ENCODE data around the gene NAMPT.
"Not testable (repeated sequence)": the region's sequence is repeated elsewhere in the genome, so short reads cannot be mapped to it uniquely, and the experiment has no call there.

The NAMPT gene

DNA sequence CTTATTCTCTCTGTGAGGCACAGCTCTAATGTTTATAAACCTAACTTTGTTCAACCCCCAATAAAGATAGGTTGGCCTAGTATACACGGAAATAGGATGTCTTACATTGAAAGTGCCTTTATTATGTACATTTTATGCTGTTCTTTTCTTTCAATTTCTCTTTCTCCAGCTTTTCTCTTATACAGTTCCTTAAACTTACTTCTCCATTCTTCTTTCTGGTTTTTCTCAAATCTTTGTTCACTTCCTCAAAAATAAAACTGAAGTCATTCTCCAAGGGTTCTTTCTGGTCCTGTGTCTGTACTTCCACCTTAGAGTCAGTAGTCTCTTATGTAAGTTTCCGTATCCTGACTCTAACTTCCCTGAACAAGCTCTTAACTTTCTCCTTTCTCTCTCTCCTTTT lies 29.2 kb upstream of the NAMPT start:
- Histone ChIP-seq H3K27me3 (ENCODE audit: low read depth) (no peaks in the 10 kb centered on the region), H3K4me1 (no peaks in the 10 kb centered on the region), H3K4me3 (no peak overlapping the region), H3K36me3 (replicated peaks) (no peaks in the 10 kb centered on the region), H3K9me3 (no peaks in the 10 kb centered on the region)
- in situ Hi-C loops (cut with MboI; ENCODE audit: low sequenced_read_pairs): no loop called here
- DNase-seq (ENCODE audit: low spot score in 2 of 2): no peak

DNA sequence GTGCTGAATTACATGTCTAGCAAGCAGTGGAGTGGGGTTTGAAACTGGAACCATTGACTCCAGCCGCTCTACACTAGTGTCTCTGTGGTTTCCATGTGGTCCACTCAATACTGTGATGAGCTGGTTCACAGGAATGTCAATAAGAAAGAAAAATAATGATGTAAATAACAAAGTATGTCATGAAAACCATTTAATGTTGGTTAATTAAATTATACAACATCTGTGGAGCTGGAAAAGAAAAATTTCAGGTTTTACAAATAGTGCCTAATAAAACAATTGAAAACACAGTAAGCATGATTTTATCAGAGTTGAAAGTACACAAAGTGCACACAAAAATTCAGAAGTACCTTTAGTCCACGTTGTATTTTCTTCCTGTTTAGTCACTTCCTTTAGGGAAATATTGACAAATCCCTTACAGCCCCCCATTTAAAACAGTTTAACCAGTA lies 28.7 kb upstream of the NAMPT start:
- H3K4me1 ChIP-seq: no peaks in the 10 kb centered on the region
- DNase-seq (ENCODE audit: low spot score in 2 of 2): no peak

DNA sequence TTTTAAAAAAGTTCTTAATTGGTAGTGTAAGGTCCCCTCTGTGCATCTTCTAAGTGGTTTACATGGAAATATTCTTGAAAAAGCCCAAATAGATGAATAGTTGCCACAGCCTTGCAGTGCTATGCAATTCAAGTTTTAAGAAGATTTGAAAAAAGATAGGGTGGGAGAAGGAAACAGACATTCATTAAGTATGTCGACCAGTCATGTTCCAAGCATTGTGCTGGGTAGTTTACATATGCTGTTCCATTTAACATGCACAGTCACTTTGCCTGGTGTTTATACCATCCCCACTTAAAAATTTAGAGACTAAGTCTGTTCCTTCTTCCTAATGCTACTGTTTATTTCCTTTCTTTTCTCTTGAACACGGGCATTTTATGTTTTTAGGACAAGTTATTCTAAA lies 28.1 kb upstream of the NAMPT start:
- Histone ChIP-seq H3K9me3 (no peaks in the 10 kb centered on the region), H3K4me3 (no peak overlapping the region), H3K27me3 (ENCODE audit: low read depth) (no peaks in the 10 kb centered on the region), H3K36me3 (replicated peaks) (no peaks in the 10 kb centered on the region), H3K4me1 (no peaks in the 10 kb centered on the region)
- in situ Hi-C loops (cut with MboI; ENCODE audit: low sequenced_read_pairs): no loop called here
- DNase-seq (ENCODE audit: low spot score in 2 of 2): no peak

More for the DNA sequence above, 28.7 kb upstream of the NAMPT start:
- in situ Hi-C loops (cut with MboI; ENCODE audit: low sequenced_read_pairs): no loop called here
- H3K4me3 ChIP-seq: no peak overlapping the region
- no peaks in the 10 kb centered on the region for H3K36me3 ChIP-seq (replicated peaks)
- no peaks in the 10 kb centered on the region for H3K9me3 ChIP-seq
- no peaks in the 10 kb centered on the region for H3K27me3 ChIP-seq (ENCODE audit: low read depth)

DNA sequence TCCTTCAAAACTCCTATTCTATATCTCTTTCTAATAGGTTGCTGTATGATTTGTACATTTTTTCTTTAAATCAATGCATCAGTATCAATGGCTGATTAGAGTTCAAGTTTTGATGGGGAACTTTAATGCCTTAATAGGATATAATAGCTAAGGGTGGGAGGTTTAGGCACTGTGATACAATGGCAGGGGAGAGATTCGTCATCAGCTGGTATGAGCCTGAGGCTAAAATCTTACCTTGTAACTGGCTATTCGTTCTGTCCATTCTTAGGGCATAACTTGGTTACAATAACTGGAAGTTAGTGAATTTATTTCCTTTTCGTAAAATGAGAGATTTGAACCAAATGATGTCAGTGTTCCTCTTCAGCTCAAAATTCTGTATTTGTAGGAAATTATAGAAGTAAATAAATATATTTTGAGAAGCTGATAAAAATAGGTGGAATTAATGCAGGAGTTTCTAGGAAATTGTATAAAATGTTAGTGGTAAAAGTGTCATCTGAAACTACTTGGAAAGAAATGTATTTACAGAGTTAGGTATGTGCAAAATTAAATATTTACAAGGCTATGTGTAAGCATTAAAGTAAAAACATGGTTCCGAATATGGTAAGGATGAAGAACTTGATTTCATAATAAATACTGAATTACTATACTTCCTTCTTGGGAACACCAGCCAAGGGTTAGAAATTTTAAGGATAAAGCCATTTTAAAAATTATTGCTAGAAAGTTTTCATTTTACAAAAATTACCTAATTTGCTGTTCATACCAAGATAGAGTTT lies 27.5 kb upstream of the NAMPT start:
- Histone ChIP-seq H3K4me1 (no peaks in the 10 kb centered on the region), H3K9me3 (no peaks in the 10 kb centered on the region), H3K36me3 (replicated peaks) (no peaks in the 10 kb centered on the region), H3K27me3 (ENCODE audit: low read depth) (no peaks in the 10 kb centered on the region), H3K4me3 (no peak overlapping the region)
- in situ Hi-C loops (cut with MboI; ENCODE audit: low sequenced_read_pairs): no loop called here
- no peak for DNase-seq (ENCODE audit: low spot score in 2 of 2)

DNA sequence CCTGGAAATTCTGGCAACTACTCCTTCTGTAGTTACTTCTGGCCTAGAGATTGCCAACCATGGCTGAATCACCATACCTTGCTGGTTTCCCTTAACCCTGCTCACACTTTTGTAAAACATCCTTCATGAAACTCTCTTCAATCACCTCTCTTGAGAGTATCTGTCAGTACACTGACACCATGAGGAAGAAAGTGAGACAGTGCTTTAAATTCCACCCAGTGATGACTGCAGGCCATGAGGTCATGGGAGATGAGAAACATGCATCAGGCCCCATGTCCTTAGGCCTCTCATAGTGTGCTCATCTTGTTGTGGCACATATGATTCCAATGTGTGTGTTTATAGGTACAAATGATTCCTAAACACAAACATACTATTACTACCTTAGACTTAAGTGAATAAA lies 24.6 kb upstream of the NAMPT start:
- in situ Hi-C loops (cut with MboI; ENCODE audit: low sequenced_read_pairs): no loop called here
- Histone ChIP-seq H3K9me3 (no peaks in the 10 kb centered on the region), H3K4me3 (no peak overlapping the region), H3K36me3 (replicated peaks) (no peaks in the 10 kb centered on the region), H3K27me3 (ENCODE audit: low read depth) (no peaks in the 10 kb centered on the region), H3K4me1 (no peaks in the 10 kb centered on the region)
- no peak for DNase-seq (ENCODE audit: low spot score in 2 of 2)

DNA sequence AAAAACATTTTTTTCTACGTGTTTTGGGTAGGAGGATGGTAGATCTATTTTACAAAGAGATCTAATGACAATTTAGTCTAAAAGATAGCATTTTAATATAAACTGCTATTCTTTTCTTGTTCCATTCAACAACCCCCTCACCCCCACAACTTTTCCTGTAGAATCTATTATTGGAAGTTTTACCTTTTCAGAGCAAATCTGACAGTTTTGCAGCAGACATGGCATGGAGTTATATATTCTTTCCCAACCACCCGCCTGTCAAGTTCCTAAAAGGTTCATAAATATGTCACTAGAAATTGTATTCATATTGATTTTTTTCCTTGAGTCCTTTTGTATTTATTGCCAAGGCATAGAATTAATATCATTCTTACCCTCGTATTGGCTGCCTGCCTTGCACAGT lies 21.5 kb upstream of the NAMPT start:
- DNase-seq (ENCODE audit: low spot score in 2 of 2): no peak
- H3K4me1 ChIP-seq: no peaks in the 10 kb centered on the region
- H3K36me3 ChIP-seq (replicated peaks): no peaks in the 10 kb centered on the region
- H3K9me3 ChIP-seq: no peaks in the 10 kb centered on the region
- no peaks in the 10 kb centered on the region for H3K27me3 ChIP-seq (ENCODE audit: low read depth)
- in situ Hi-C loops (cut with MboI; ENCODE audit: low sequenced_read_pairs): no loop called here
- H3K4me3 ChIP-seq: no peak overlapping the region

DNA sequence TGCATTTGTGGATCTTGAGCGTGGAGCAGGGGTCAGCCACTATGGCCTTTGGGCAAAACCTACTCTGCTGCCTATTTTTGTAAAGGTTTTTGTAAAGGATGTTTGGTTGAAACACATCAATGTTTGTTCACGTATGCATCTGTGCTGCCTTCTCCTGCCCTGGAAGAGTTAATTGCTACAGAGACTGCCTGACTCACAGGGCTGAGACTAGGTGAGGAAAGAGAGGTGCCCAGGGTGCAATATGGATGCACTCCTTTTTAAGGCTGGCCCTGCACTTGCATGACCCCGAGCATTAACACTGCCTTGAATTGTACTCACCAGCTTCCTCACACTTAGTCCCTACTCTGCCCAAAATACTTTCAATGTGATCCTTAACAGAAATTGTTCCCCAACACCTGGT lies 20.9 kb upstream of the NAMPT start:
- Histone ChIP-seq H3K36me3 (replicated peaks) (no peaks in the 10 kb centered on the region), H3K27me3 (ENCODE audit: low read depth) (no peaks in the 10 kb centered on the region), H3K4me1 (no peaks in the 10 kb centered on the region), H3K4me3 (no peak overlapping the region), H3K9me3 (no peaks in the 10 kb centered on the region)
- DNase-seq (ENCODE audit: low spot score in 2 of 2): no peak
- in situ Hi-C loops (cut with MboI; ENCODE audit: low sequenced_read_pairs): no loop called here

DNA sequence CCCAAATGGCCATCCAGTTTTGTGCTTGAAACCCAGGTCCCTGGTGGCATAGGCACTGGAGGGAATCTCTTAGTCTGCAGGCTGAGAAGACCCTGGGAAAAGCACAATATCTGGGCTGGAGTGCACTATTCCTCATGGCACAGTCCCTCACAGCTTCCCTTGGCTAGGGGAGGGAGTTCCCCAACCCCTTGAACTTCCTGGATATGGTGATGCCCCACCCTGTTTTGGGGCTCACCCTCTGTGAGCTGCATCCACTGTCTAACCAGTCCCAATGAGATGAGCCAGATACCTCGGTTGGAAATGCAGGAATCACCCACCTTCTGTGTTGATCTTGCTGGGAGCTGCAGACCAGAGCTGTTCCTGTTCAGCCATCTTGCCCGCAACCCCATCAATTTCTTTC lies 19.8 kb upstream of the NAMPT start:
- in situ Hi-C loops (cut with MboI; ENCODE audit: low sequenced_read_pairs): no loop called here
- H3K4me3 ChIP-seq: no peak overlapping the region
- DNase-seq (ENCODE audit: low spot score in 2 of 2): no peak
- no peaks in the 10 kb centered on the region for H3K9me3 ChIP-seq
- H3K36me3 ChIP-seq (replicated peaks): no peaks in the 10 kb centered on the region
- no peaks in the 10 kb centered on the region for H3K27me3 ChIP-seq (ENCODE audit: low read depth)
- H3K4me1 ChIP-seq: no peaks in the 10 kb centered on the region

DNA sequence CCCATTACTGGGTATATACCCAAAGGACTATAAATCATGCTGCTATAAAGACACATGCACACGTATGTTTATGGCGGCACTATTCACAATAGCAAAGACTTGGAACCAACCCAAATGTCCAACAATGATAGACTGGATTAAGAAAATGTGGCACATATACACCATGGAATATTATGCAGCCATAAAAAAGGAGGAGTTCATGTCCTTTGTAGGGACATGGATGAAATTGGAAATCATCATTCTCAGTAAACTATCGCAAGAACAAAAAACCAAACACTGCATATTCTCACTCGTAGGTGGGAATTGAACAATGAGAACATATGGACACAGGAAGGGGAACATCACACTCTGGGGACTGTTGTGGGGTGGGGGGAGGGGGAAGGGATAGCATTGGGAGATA lies 13.8 kb upstream of the NAMPT start:
- in situ Hi-C loops (cut with MboI; ENCODE audit: low sequenced_read_pairs); H3K4me1 ChIP-seq; H3K9me3 ChIP-seq; H3K4me3 ChIP-seq; H3K27me3 ChIP-seq (ENCODE audit: low read depth); H3K36me3 ChIP-seq (replicated peaks); DNase-seq (ENCODE audit: low spot score in 2 of 2): not testable (repeated sequence)

DNA sequence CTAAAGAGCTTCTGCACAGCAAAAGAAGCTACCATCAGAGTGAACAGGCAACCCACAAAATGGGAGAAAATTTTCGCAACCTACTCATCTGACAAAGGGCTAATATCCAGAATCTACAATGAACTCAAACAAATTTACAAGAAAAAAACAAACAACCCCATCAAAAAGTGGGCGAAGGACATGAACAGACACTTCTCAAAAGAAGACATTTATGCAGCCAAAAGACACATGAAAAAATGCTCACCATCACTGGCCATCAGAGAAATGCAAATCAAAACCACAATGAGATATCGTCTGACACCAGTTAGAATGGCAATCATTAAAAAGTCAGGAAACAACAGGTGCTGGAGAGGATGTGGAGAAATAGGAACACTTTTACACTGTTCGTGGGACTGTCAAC lies 13.4 kb upstream of the NAMPT start:
- H3K4me3 ChIP-seq: not testable (repeated sequence)

DNA sequence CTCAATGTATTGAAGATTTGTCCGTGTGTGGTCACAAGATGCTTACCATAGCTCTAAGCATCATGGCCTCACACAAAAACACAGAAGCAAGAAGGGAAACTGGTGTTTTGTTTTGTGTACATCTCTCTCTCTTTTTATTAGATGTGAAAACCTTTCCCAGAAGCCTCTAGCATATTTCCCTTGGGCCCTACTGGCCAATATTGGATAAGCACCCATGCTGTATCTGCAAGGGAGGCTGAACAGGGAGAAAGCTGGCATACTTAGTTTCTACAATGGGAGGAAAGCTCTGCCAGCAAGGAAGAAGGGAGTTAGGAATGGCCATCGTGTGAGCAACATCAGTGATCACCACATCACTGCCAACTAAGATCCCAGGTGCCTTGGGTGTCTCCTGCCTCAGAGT lies 9.6 kb upstream of the NAMPT start:
- H3K4me1 ChIP-seq: no peaks in the 10 kb centered on the region
- H3K27me3 ChIP-seq (ENCODE audit: low read depth): peaks cover 7% of the 10 kb centered on the region; the same call in 1 of the 2 replicates
- H3K36me3 ChIP-seq (replicated peaks): no peaks in the 10 kb centered on the region
- no peak for DNase-seq (ENCODE audit: low spot score in 2 of 2)
- no peaks in the 10 kb centered on the region for H3K9me3 ChIP-seq
- in situ Hi-C loops (cut with MboI; ENCODE audit: low sequenced_read_pairs): no loop called here
- H3K4me3 ChIP-seq: no peak overlapping the region

More for the DNA sequence above, 13.4 kb upstream of the NAMPT start:
- H3K36me3 ChIP-seq (replicated peaks); H3K27me3 ChIP-seq (ENCODE audit: low read depth); H3K4me1 ChIP-seq; in situ Hi-C loops (cut with MboI; ENCODE audit: low sequenced_read_pairs); DNase-seq (ENCODE audit: low spot score in 2 of 2); H3K9me3 ChIP-seq: not testable (repeated sequence)

DNA sequence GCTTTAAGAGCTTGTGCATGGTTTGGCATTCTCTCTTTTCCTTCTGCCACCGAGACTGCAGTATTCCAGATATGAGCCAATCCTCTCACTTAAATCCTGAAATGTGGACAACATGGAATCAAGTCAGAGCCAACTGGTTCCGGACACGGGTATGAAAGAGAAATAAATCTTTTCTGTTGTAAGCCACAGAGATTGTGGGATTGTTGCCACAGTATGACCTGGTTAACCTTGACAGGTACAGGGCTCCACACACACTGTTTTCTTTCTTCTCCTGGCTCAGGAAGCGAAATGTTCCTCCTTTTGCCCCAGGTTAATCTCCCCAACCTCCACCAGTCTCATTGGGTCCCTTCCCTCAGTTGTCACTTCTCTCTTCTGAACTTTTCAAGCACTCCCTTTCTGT lies 6.5 kb upstream of the NAMPT start:
- Histone ChIP-seq H3K36me3 (replicated peaks) (no peaks in the 10 kb centered on the region), H3K4me3 (no peak overlapping the region), H3K4me1 (no peaks in the 10 kb centered on the region), H3K9me3 (no peaks in the 10 kb centered on the region), H3K27me3 (ENCODE audit: low read depth) (peaks cover 7% of the 10 kb centered on the region; the same call in 1 of the 2 replicates)
- in situ Hi-C loops (cut with MboI; ENCODE audit: low sequenced_read_pairs): no loop called here
- DNase-seq (ENCODE audit: low spot score in 2 of 2): no peak

DNA sequence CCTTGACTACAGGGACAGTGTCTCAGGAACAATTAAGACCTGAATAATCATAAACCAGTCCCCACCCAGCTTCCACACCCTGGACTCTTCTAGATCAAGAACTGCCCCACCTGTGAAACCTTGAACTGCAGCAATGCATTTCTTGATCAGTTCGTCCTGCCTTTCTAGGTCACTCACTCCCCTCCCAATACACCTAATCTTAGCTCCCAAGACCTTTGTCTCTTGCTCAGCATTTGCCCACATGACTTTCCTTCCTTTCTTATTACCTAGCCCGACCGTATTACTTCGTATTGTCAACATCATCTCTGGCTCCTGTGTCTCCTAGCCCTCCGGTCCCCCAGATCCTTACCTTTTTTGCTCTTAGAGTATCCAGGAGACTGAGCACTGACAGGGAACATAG lies 5.5 kb upstream of the NAMPT start:
- Histone ChIP-seq H3K4me1 (peaks cover 4% of the 10 kb centered on the region; the same call in 1 of the 2 replicates), H3K9me3 (no peaks in the 10 kb centered on the region), H3K27me3 (ENCODE audit: low read depth) (peaks cover 7% of the 10 kb centered on the region; the same call in 1 of the 2 replicates), H3K4me3 (no peak overlapping the region), H3K36me3 (replicated peaks) (no peaks in the 10 kb centered on the region)
- DNase-seq (ENCODE audit: low spot score in 2 of 2): no peak
- in situ Hi-C loops (cut with MboI; ENCODE audit: low sequenced_read_pairs): no loop called here

DNA sequence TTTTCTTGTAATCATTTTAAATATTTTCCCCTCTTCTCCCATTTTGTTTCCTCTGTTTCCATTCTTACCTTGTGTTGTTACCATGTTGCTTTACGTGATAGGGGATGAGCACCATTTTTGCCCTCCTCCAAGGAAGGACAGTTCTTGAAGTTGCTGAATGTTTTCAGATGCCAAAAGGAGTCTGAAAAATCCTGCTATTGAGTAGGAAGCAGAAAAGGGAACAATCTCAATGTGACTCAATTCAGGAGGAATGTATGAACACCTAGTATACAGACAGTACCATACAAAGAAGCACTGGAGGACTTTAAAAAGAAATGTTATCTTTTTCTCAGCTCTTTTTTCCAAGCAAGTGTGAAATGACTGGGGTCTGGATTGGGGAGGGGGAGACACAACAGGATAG lies 5.1 kb upstream of the NAMPT start:
- no peaks in the 10 kb centered on the region for H3K36me3 ChIP-seq (replicated peaks)
- peaks cover 4% of the 10 kb centered on the region; the same call in 1 of the 2 replicates for H3K4me1 ChIP-seq
- in situ Hi-C loops (cut with MboI; ENCODE audit: low sequenced_read_pairs): no loop called here
- H3K9me3 ChIP-seq: no peaks in the 10 kb centered on the region
- no peak for DNase-seq (ENCODE audit: low spot score in 2 of 2)
- H3K4me3 ChIP-seq: no peak overlapping the region
- peaks cover 7% of the 10 kb centered on the region; the same call in 1 of the 2 replicates for H3K27me3 ChIP-seq (ENCODE audit: low read depth)

DNA sequence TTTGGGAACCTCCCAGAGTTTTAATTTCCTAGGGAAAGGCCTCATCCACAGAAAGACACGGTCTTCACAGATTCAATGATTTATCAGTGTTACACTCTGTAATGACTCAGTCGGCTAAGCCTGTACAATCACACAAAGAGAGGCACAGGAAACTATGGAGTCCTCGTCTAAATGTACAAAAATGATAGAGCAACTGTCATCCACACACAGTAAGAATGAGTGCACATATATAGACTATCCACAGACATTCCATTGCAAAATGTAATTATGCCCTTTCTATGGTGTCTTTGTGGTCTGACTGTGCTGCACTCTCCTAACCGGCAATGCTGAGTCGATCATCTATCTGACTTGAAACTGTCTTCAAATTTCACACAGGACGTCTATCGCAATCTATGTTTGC lies 3.5 kb upstream of the NAMPT start:
- Histone ChIP-seq H3K36me3 (replicated peaks) (no peaks in the 10 kb centered on the region), H3K9me3 (no peaks in the 10 kb centered on the region), H3K4me1 (peaks cover 4% of the 10 kb centered on the region; the same call in 1 of the 2 replicates), H3K27me3 (ENCODE audit: low read depth) (peaks cover 7% of the 10 kb centered on the region; the same call in 1 of the 2 replicates), H3K4me3 (no peak overlapping the region)
- DNase-seq (ENCODE audit: low spot score in 2 of 2): no peak
- in situ Hi-C loops (cut with MboI; ENCODE audit: low sequenced_read_pairs): no loop called here

All from HAP-1 (cell line).